PFSK-1 (cell line): ENCODE measurements around the gene RANBP17.

ENCODE experiments used
- POLR2AphosphoS5 ChIP-seq: IDR thresholded peaks from 2 replicates; pipeline ENCODE4 v1.6.1; 2012; ENCODE audit warnings: low read depth, mild to moderate bottlenecking, control low read depth, low read length, moderate library complexity
- SIN3A ChIP-seq: IDR thresholded peaks from 2 replicates; pipeline ENCODE4 v1.6.1; 2012; ENCODE audit warnings: mild to moderate bottlenecking, low read length, moderate library complexity, borderline replicate concordance; ENCODE audit not compliant: insufficient read depth
- TAF1 ChIP-seq: IDR thresholded peaks from 2 replicates; pipeline ENCODE4 v1.6.1; 2012; ENCODE audit warnings: low read length, control low read depth, borderline replicate concordance; ENCODE audit not compliant: insufficient read depth
- TF ChIP-seq, protein P1 (sequence below), 2 experiments: IDR thresholded peaks; 2 replicates each; pipeline versions ENCODE4 v1.6.1 to v1.8.0; 2011 to 2012; ENCODE audit warnings: low read depth in 2 of 2, low read length in 2 of 2, control low read depth in 1 of 2, inconsistent platforms in 1 of 2, mild to moderate bottlenecking in 1 of 2, moderate library complexity in 1 of 2; ENCODE audit not compliant: insufficient read depth in 1 of 2

DNA sequence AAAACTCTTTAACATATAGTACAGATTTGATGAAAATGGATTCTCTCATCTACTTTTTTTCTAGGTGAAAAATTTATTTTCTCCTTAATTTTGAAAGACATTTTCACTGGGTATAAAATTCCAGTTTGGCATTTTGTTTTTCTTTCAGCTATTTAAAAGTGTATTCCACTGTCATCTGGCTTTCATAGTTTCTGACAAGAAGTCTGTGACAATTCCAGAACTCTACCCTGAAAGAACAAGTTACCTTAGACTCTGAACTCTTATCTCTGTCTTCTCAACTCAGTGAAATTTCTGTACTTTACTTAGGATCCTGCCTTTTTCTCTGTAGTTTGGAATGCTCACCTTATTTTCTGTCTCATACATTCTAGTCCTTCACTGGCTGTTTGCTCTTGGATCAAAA is 161.7 kb downstream of the RANBP17 start:
- no peak for TF ChIP-seq TAF1
- TF ChIP-seq, protein P1, sequence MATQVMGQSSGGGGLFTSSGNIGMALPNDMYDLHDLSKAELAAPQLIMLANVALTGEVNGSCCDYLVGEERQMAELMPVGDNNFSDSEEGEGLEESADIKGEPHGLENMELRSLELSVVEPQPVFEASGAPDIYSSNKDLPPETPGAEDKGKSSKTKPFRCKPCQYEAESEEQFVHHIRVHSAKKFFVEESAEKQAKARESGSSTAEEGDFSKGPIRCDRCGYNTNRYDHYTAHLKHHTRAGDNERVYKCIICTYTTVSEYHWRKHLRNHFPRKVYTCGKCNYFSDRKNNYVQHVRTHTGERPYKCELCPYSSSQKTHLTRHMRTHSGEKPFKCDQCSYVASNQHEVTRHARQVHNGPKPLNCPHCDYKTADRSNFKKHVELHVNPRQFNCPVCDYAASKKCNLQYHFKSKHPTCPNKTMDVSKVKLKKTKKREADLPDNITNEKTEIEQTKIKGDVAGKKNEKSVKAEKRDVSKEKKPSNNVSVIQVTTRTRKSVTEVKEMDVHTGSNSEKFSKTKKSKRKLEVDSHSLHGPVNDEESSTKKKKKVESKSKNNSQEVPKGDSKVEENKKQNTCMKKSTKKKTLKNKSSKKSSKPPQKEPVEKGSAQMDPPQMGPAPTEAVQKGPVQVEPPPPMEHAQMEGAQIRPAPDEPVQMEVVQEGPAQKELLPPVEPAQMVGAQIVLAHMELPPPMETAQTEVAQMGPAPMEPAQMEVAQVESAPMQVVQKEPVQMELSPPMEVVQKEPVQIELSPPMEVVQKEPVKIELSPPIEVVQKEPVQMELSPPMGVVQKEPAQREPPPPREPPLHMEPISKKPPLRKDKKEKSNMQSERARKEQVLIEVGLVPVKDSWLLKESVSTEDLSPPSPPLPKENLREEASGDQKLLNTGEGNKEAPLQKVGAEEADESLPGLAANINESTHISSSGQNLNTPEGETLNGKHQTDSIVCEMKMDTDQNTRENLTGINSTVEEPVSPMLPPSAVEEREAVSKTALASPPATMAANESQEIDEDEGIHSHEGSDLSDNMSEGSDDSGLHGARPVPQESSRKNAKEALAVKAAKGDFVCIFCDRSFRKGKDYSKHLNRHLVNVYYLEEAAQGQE (IDR thresholded peaks at IDR 0.05; ENCODE audit: insufficient read depth in 1 of 2, low read depth in 2 of 2, low read length in 2 of 2): no peak
- TF ChIP-seq POLR2AphosphoS5: no peak
- TF ChIP-seq SIN3A: no peak
